K562 (cell line): ENCODE results near the gene LY6G5B. TPM values are rescaled to one million over a fixed set of nuclear protein-coding genes. Genes with fewer than 3 reads are reported as not detected.

Experiments used
- BRD9 ChIP-seq: fragments of 450-650 bp; IDR thresholded peaks from 2 replicates; pipeline ENCODE4 v1.6.1; 2018; ENCODE audit warnings: low read depth; ENCODE audit not compliant: partially characterized antibody
- E2F4 ChIP-seq: sonication (generic); formaldehyde crosslinking; IDR thresholded peaks from 2 replicates; pipeline ENCODE4 v1.8.0; 2022; ENCODE audit warnings: mild to moderate bottlenecking, low read depth, missing genetic modification reagents
- PRMT5 ChIP-seq: sonication (generic); formaldehyde crosslinking; IDR thresholded peaks from 2 replicates; pipeline ENCODE4 v1.5.0; 2020; ENCODE audit warnings: missing genetic modification reagents
- SFPQ ChIP-seq: fragments of 200-400 bp; formaldehyde crosslinking; IDR thresholded peaks from 2 replicates; pipeline ENCODE4 v1.6.1; 2017; ENCODE audit warnings: mild to moderate bottlenecking, low read depth, low read length, moderate library complexity
- SMARCB1 ChIP-seq: IDR thresholded peaks from 2 replicates; pipeline ENCODE4 v1.6.1; 2011; ENCODE audit warnings: improper control_type of control experiment, low read depth; ENCODE audit not compliant: insufficient read length
- TAF15 ChIP-seq: fragments of 200-400 bp; formaldehyde crosslinking; IDR thresholded peaks from 2 replicates; pipeline ENCODE4 v1.6.1; 2017; ENCODE audit warnings: mild to moderate bottlenecking, low read depth, low read length, moderate library complexity
- TOE1 ChIP-seq, 2 experiments: fragments of 450-650 bp in 1 of 2; sonication (generic) in 1 of 2; formaldehyde crosslinking in 1 of 2; IDR thresholded peaks; 2 replicates each; pipeline versions ENCODE4 v1.7.1 to v1.8.0; 2016 to 2022; ENCODE audit warnings: borderline replicate concordance in 2 of 2, mild to moderate bottlenecking in 2 of 2, antibody characterized with exemption in 1 of 2, inconsistent platforms in 1 of 2, low read depth in 1 of 2, missing genetic modification reagents in 1 of 2, moderate library complexity in 1 of 2
- ZNF232 ChIP-seq: sonication (generic); formaldehyde crosslinking; IDR thresholded peaks from 2 replicates; pipeline ENCODE4 v1.8.0; 2022; ENCODE audit warnings: mild to moderate bottlenecking, missing genetic modification reagents
- ZNF449 ChIP-seq: fragments of 250-450 bp; sonication (Bioruptor Pico); IDR thresholded peaks from 2 replicates; pipeline ENCODE4 v1.8.0; 2022; ENCODE audit warnings: moderate library complexity, mild to moderate bottlenecking, inconsistent platforms
- ZNF655 ChIP-seq: fragments of 250-450 bp; sonication (Bioruptor Pico); IDR thresholded peaks from 2 replicates; pipeline ENCODE4 v1.5.0; 2021
- ZNF668 ChIP-seq: fragments of 250-450 bp; sonication (Bioruptor Pico); IDR thresholded peaks from 2 replicates; pipeline ENCODE4 v1.8.0; 2022; ENCODE audit warnings: mild to moderate bottlenecking, inconsistent platforms
- polyA plus RNA-seq, 8 experiments: library from polyadenylated mRNA; depleted of rRNA in 4 of 8; stranded (reverse) in 5 of 8; unstranded in 3 of 8; fragments of >200 nt; fragmentation: Nextera tagmentation in 2 of 8; fragmentation: Illumina TruSeq in 1 of 8; extraction: Ambion mirVana in 2 of 8; extraction: Trizol in 1 of 8; gene quantifications; 2 replicates each; pipeline versions ENCODE4 v1.2.1 to v1.2.3, GENCODE V29; 2011 to 2014; ENCODE audit warnings: inconsistent platforms in 1 of 8, missing spikeins in 1 of 8
- total RNA-seq, 7 experiments: library from RNA; depleted of rRNA in 6 of 7; stranded (reverse); fragments of >200 nt in 6 of 7; fragmentation: Illumina TruSeq in 2 of 7; extraction: Trizol in 2 of 7; gene quantifications; 2 replicates each; pipeline versions ENCODE4 v1.2.1 to v1.2.3, GENCODE V29; 2011 to 2021; ENCODE audit warnings: low replicate concordance in 1 of 7
- TF ChIP-seq, protein P1 (sequence below): fragments of 250-450 bp; sonication (Bioruptor Pico); IDR thresholded peaks from 2 replicates; pipeline ENCODE4 v1.5.0; 2021
- TF ChIP-seq, protein P2 (sequence below): sonication (generic); formaldehyde crosslinking; IDR thresholded peaks from 2 replicates; pipeline ENCODE4 v1.8.1; 2023; ENCODE audit warnings: mild to moderate bottlenecking, missing genetic modification reagents

LY6G5B gene
- total and polyA plus RNA-seq, 9 of the 15 experiments (the other 6 are each of a cell fraction or from before 2014, with no cell fraction given) = 6.0 to 27.0 (median 7.5) TPM

GRCh38 chr6:31680226-31681134, 10.7 kb downstream of the LY6G5B start, which contains the start of gene LY6G5C (continued):
- TF ChIP-seq, protein P1, sequence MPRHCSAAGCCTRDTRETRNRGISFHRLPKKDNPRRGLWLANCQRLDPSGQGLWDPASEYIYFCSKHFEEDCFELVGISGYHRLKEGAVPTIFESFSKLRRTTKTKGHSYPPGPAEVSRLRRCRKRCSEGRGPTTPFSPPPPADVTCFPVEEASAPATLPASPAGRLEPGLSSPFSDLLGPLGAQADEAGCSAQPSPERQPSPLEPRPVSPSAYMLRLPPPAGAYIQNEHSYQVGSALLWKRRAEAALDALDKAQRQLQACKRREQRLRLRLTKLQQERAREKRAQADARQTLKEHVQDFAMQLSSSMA (CRISPR knock-in tag) = no peak
- TF ChIP-seq SMARCB1 (no peak), PRMT5 (no peak), BRD9 (peak; percentile 72), ZNF449 (CRISPR knock-in tag) (no peak), ZNF668 (CRISPR knock-in tag) (no peak), E2F4 (CRISPR knock-in tag) (no peak), SFPQ (no peak), ZNF655 (CRISPR knock-in tag) (no peak), ZNF232 (CRISPR knock-in tag) (no peak), TAF15 (no peak), TOE1 (IDR thresholded peaks at IDR 0.05; ENCODE audit: borderline replicate concordance) (no peak), TOE1 (CRISPR knock-in tag; IDR thresholded peaks at IDR 0.05; ENCODE audit: borderline replicate concordance, low read depth) (no peak)
- TF ChIP-seq, protein P2, sequence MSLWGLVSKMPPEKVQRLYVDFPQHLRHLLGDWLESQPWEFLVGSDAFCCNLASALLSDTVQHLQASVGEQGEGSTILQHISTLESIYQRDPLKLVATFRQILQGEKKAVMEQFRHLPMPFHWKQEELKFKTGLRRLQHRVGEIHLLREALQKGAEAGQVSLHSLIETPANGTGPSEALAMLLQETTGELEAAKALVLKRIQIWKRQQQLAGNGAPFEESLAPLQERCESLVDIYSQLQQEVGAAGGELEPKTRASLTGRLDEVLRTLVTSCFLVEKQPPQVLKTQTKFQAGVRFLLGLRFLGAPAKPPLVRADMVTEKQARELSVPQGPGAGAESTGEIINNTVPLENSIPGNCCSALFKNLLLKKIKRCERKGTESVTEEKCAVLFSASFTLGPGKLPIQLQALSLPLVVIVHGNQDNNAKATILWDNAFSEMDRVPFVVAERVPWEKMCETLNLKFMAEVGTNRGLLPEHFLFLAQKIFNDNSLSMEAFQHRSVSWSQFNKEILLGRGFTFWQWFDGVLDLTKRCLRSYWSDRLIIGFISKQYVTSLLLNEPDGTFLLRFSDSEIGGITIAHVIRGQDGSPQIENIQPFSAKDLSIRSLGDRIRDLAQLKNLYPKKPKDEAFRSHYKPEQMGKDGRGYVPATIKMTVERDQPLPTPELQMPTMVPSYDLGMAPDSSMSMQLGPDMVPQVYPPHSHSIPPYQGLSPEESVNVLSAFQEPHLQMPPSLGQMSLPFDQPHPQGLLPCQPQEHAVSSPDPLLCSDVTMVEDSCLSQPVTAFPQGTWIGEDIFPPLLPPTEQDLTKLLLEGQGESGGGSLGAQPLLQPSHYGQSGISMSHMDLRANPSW = no peak
